HCT116 (cell line): ENCODE results near the gene MSH6. TPM values are rescaled to one million over a fixed set of nuclear protein-coding genes. Genes with fewer than 3 reads are reported as not detected.

ENCODE experiments used
- ATAC-seq: fragments of 200-7000 bp; cut with Tn5 transposase; 2 replicates; pipeline ENCODE4 v1.9.1; 2020; ENCODE audit warnings: mild to moderate bottlenecking, moderate library complexity
- BruUV-seq: library from RNA; stranded (reverse); fragments of 400-500 nt; replicated peaks from 2 replicates; lab custom pipeline; 2021; lab: Mats Ljungman, UMichigan
- CTCF ChIA-PET: fragments of 300-600 bp; sonication (Branson Sonifier 250); formaldehyde crosslinking; loops from one replicate; lab custom pipeline; 2021; ENCODE audit warnings: antibody characterized with exemption; lab: Charles Lee
- POLR2A ChIA-PET: fragments of 300-600, 350-600 bp; sonication (Branson Sonifier 250); formaldehyde crosslinking; loops from one replicate; lab custom pipeline; 2021; ENCODE audit warnings: antibody characterized with exemption; lab: Charles Lee
- RAD21 ChIA-PET, 2 experiments: fragments of 300-600 bp; sonication (Branson Sonifier 250); formaldehyde crosslinking; loops; one replicate each; lab custom pipeline; 2023; ENCODE audit warnings: low total read pairs in 2 of 2; ENCODE audit not compliant: uncharacterized antibody in 2 of 2, unreplicated experiment in 2 of 2, low non-redundant PET in 1 of 2; lab: Charles Lee
- DNase-seq: peaks from one replicate; pipeline ENCODE4 v3.0.0-alpha.2; 2010; ENCODE audit warnings: low read depth, low spot score
- H2AFZ ChIP-seq: fragments of 200-600 bp; shearing (Covaris generic), sonication (generic); 2 replicates; pipeline ENCODE4 v1.6.1; 2017; ENCODE audit warnings: low read depth, mixed run types, mixed read lengths, antibody characterized with exemption, low read length; ENCODE audit not compliant: poor library complexity, severe bottlenecking
- H3K27ac ChIP-seq: 2 replicates; pipeline ENCODE4 v1.5.1; 2012; ENCODE audit warnings: low read depth, low read length
- H3K27me3 ChIP-seq: fragments of 200-600 bp; sonication (generic); 2 replicates; pipeline ENCODE4 v1.6.1; 2016; ENCODE audit warnings: mixed run types, low read length, mixed read lengths; ENCODE audit not compliant: insufficient read depth
- H3K36me3 ChIP-seq, 2 experiments: fragments of 200-500 bp in 1 of 2; fragments of 200-600 bp in 1 of 2; sonication (Bioruptor generic) in 1 of 2; sonication (generic) in 1 of 2; 2 replicates each; pipeline versions ENCODE4 v1.5.1 to v1.6.1; 2014 to 2016; ENCODE audit warnings: low read length in 2 of 2, inconsistent platforms in 1 of 2, mixed read lengths in 1 of 2, mixed run types in 1 of 2; ENCODE audit not compliant: insufficient read depth in 2 of 2, control insufficient read depth in 1 of 2
- H3K4me1 ChIP-seq, 2 experiments: fragments of 200-600 bp in 1 of 2; sonication (generic) in 1 of 2; 2 replicates each; pipeline versions ENCODE4 v1.5.1 to v1.6.1; 2012 to 2017; ENCODE audit warnings: low read length in 2 of 2, inconsistent platforms in 1 of 2, mild to moderate bottlenecking in 1 of 2, mixed read lengths in 1 of 2, mixed run types in 1 of 2, moderate library complexity in 1 of 2; ENCODE audit not compliant: insufficient read depth in 2 of 2, control insufficient read depth in 1 of 2
- H3K4me2 ChIP-seq: fragments of 200-600 bp; sonication (generic); 2 replicates; pipeline ENCODE4 v1.6.1; 2017; ENCODE audit warnings: mixed run types, low read length, mixed read lengths
- H3K4me3 ChIP-seq, 2 experiments: fragments of 200-600 bp in 1 of 2; sonication (generic) in 1 of 2; replicated peaks in 1 of 2; 2 replicates each; pipeline ENCODE4 v1.5.1; 2011 to 2016; ENCODE audit warnings: low read length in 2 of 2, control low read depth in 1 of 2, low read depth in 1 of 2, mild to moderate bottlenecking in 1 of 2, mixed read lengths in 1 of 2, mixed run types in 1 of 2
- H3K79me2 ChIP-seq: fragments of 200-600 bp; sonication (generic); 2 replicates; pipeline ENCODE4 v1.6.1; 2017; ENCODE audit warnings: mild to moderate bottlenecking, mixed run types, low read length, moderate library complexity, mixed read lengths; ENCODE audit not compliant: insufficient read depth
- H3K9ac ChIP-seq: fragments of 200-600 bp; sonication (generic); 2 replicates; pipeline ENCODE4 v1.6.1; 2016; ENCODE audit warnings: low read length, mixed read lengths
- H3K9me2 ChIP-seq: fragments of 200-600 bp; sonication (generic), shearing (Covaris generic); 2 replicates; pipeline ENCODE4 v1.6.1; 2017; ENCODE audit warnings: mixed run types, mild to moderate bottlenecking, moderate library complexity; ENCODE audit not compliant: insufficient read depth
- H3K9me3 ChIP-seq, 2 experiments: fragments of 200-500 bp in 1 of 2; fragments of 200-600 bp in 1 of 2; sonication (Bioruptor generic) in 1 of 2; sonication (generic) in 1 of 2; 2 replicates each; pipeline ENCODE4 v1.6.1; 2014 to 2017; ENCODE audit warnings: low read length in 2 of 2, mixed read lengths in 2 of 2, inconsistent platforms in 1 of 2, low read depth in 1 of 2, mild to moderate bottlenecking in 1 of 2, mixed run types in 1 of 2, moderate library complexity in 1 of 2; ENCODE audit not compliant: control insufficient read depth in 1 of 2, insufficient read depth in 1 of 2
- H4K20me1 ChIP-seq: fragments of 200-600 bp; sonication (generic), shearing (Covaris generic); 2 replicates; pipeline ENCODE4 v1.6.1; 2017; ENCODE audit warnings: mixed run types, mild to moderate bottlenecking, moderate library complexity; ENCODE audit not compliant: insufficient read depth
- CEBPB ChIP-seq: IDR thresholded peaks from 2 replicates; pipeline ENCODE4 v1.6.1; 2012; ENCODE audit warnings: low read depth
- EGR1 ChIP-seq: IDR thresholded peaks from 2 replicates; pipeline ENCODE4 v1.6.1; 2012; ENCODE audit warnings: low read depth
- ELF1 ChIP-seq: IDR thresholded peaks from 2 replicates; pipeline ENCODE4 v1.6.1; 2012; ENCODE audit warnings: low read depth, borderline replicate concordance
- EZH2 ChIP-seq: fragments of 200-600 bp; sonication (generic); IDR thresholded peaks from 2 replicates; pipeline ENCODE4 v1.6.1; 2017; ENCODE audit warnings: antibody characterized with exemption, mixed run types
- EZH2phosphoT487 ChIP-seq: fragments of 200-600 bp; IDR thresholded peaks from 2 replicates; pipeline ENCODE4 v1.6.1; 2018; ENCODE audit warnings: antibody characterized with exemption, borderline replicate concordance
- FOSL1 ChIP-seq: IDR thresholded peaks from 2 replicates; pipeline ENCODE4 v1.6.1; 2012; ENCODE audit warnings: low read depth
- JUND ChIP-seq: IDR thresholded peaks from 2 replicates; pipeline ENCODE4 v1.6.1; 2012
- POLR2A ChIP-seq: IDR thresholded peaks from 2 replicates; pipeline ENCODE4 v1.7.0; 2011; ENCODE audit warnings: borderline replicate concordance; ENCODE audit not compliant: insufficient read depth, insufficient read length; ENCODE audit errors: extremely low read depth
- RAD21 ChIP-seq: IDR thresholded peaks from 2 replicates; pipeline ENCODE4 v1.6.1; 2012; ENCODE audit warnings: low read depth, mild to moderate bottlenecking
- SRF ChIP-seq: IDR thresholded peaks from 2 replicates; pipeline ENCODE4 v1.6.1; 2012; ENCODE audit warnings: low read depth
- TCF7L2 ChIP-seq: IDR thresholded peaks from 2 replicates; pipeline ENCODE4 v1.7.0; 2011; ENCODE audit warnings: borderline replicate concordance, inconsistent platforms; ENCODE audit not compliant: insufficient read depth, insufficient read length; ENCODE audit errors: extremely low read depth
- YY1 ChIP-seq: IDR thresholded peaks from 2 replicates; pipeline ENCODE4 v1.6.1; 2011; ENCODE audit warnings: low read length, low read depth, moderate library complexity, mild to moderate bottlenecking; ENCODE audit not compliant: insufficient replicate concordance; ENCODE audit errors: extremely low read depth
- ZFX ChIP-seq: fragments of 450-650 bp; IDR thresholded peaks from 2 replicates; pipeline ENCODE4 v1.6.1; 2017
- ZNF274 ChIP-seq: fragments of 200-500 bp; sonication (Bioruptor generic); IDR thresholded peaks from 2 replicates; pipeline ENCODE4 v1.6.1; 2014; ENCODE audit warnings: mild to moderate bottlenecking, low read depth, low read length, inconsistent platforms
- intact Hi-C: fragments of 100-400 bp; cut with micrococcal nuclease; formaldehyde crosslinking; loops from 2 replicates; pipeline ENCODE4 v1.10.0; 2022
- total RNA-seq: library from RNA; stranded (reverse); gene quantifications from one replicate; pipeline ENCODE4 v1.2.1, GENCODE V29; 2021; ENCODE audit not compliant: unreplicated experiment
- TF ChIP-seq, protein P1 (sequence below): IDR thresholded peaks from 2 replicates; pipeline ENCODE4 v1.6.1; 2012
- TF ChIP-seq, protein P2 (sequence below): IDR thresholded peaks from 2 replicates; pipeline ENCODE4 v1.6.1; 2012
- TF ChIP-seq, protein P3 (sequence below), 3 experiments: fragments of 200-600 bp in 1 of 3; sonication (generic) in 1 of 3; IDR thresholded peaks in 2 of 3; conservative IDR thresholded peaks in 1 of 3; 2 replicates each; pipeline ENCODE4 v1.5.1; 2012 to 2017; ENCODE audit warnings: low read depth in 2 of 3, low read length in 2 of 3, antibody characterized with exemption in 1 of 3, borderline replicate concordance in 1 of 3, control low read depth in 1 of 3, mild to moderate bottlenecking in 1 of 3, mixed read lengths in 1 of 3, mixed run types in 1 of 3, moderate library complexity in 1 of 3; ENCODE audit not compliant: insufficient read depth in 1 of 3
- TF ChIP-seq, protein P4 (sequence below): IDR thresholded peaks from 2 replicates; pipeline ENCODE4 v1.6.1; 2012; ENCODE audit warnings: low read depth
- TF ChIP-seq, protein P5 (sequence below): IDR thresholded peaks from 2 replicates; pipeline ENCODE4 v1.6.1; 2011; ENCODE audit warnings: mild to moderate bottlenecking, low read length, moderate library complexity; ENCODE audit not compliant: insufficient replicate concordance; ENCODE audit errors: extremely low read depth

MSH6 gene
- total RNA-seq, 1 experiment from 2014 or later: 71.2 TPM

DNA sequence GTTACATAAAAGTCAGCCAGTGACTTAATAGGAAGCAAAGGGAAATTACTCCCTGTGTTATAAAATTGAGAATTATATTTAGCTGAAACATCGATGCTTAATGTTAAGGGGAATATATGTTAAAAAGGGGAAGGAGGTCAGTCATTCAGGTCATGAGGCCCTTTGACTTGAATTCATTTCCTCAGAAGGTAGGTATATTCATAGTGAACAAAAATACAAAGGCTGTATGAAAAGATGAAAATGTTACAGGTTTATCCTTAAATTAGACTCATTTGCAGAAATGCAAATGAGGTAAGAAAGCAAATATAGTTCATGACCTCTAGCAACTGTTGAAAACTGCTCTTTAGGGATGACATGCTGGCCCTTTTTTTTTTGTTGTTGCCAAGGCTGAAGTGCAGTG lies 20.8 kb downstream of the MSH6 start:
- no peaks in the 10 kb centered on the region for H3K9me3 ChIP-seq
- no peak overlapping the region for H3K4me2 ChIP-seq
- no peaks in the 10 kb centered on the region for H3K27me3 ChIP-seq
- ChIA-PET RAD21 (no interaction called here), POLR2A (no interaction called here), CTCF (no interaction called here)
- BruUV-seq: no TSS peak
- no peak overlapping the region for H3K27ac ChIP-seq
- no peak overlapping the region for H3K9ac ChIP-seq
- intact Hi-C loops: no loop called here
- no peak overlapping the region for H2AFZ ChIP-seq
- no peaks in the 10 kb centered on the region; the same call in 1 of the 2 replicates for H4K20me1 ChIP-seq
- TF ChIP-seq TCF7L2 (no peak), SRF (no peak), EGR1 (no peak), ELF1 (no peak), EZH2 (no peak), RAD21 (no peak), JUND (no peak), FOSL1 (no peak), POLR2A (no peak), YY1 (no peak), ZNF274 (no peak), CEBPB (no peak), ZFX (no peak), EZH2phosphoT487 (no peak)
- TF ChIP-seq, protein P1, sequence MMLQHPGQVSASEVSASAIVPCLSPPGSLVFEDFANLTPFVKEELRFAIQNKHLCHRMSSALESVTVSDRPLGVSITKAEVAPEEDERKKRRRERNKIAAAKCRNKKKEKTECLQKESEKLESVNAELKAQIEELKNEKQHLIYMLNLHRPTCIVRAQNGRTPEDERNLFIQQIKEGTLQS: no peak
- TF ChIP-seq, protein P2, sequence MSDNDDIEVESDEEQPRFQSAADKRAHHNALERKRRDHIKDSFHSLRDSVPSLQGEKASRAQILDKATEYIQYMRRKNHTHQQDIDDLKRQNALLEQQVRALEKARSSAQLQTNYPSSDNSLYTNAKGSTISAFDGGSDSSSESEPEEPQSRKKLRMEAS: no peak
- TF ChIP-seq, protein P3, sequence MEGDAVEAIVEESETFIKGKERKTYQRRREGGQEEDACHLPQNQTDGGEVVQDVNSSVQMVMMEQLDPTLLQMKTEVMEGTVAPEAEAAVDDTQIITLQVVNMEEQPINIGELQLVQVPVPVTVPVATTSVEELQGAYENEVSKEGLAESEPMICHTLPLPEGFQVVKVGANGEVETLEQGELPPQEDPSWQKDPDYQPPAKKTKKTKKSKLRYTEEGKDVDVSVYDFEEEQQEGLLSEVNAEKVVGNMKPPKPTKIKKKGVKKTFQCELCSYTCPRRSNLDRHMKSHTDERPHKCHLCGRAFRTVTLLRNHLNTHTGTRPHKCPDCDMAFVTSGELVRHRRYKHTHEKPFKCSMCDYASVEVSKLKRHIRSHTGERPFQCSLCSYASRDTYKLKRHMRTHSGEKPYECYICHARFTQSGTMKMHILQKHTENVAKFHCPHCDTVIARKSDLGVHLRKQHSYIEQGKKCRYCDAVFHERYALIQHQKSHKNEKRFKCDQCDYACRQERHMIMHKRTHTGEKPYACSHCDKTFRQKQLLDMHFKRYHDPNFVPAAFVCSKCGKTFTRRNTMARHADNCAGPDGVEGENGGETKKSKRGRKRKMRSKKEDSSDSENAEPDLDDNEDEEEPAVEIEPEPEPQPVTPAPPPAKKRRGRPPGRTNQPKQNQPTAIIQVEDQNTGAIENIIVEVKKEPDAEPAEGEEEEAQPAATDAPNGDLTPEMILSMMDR (IDR thresholded peaks at IDR 0.05 in 2 of 3, conservative IDR thresholded peaks at IDR 0.05 in 1 of 3; ENCODE audit: borderline replicate concordance in 1 of 3, insufficient read depth in 1 of 3, low read depth in 2 of 3, low read length in 2 of 3): no peak
- TF ChIP-seq, protein P4, sequence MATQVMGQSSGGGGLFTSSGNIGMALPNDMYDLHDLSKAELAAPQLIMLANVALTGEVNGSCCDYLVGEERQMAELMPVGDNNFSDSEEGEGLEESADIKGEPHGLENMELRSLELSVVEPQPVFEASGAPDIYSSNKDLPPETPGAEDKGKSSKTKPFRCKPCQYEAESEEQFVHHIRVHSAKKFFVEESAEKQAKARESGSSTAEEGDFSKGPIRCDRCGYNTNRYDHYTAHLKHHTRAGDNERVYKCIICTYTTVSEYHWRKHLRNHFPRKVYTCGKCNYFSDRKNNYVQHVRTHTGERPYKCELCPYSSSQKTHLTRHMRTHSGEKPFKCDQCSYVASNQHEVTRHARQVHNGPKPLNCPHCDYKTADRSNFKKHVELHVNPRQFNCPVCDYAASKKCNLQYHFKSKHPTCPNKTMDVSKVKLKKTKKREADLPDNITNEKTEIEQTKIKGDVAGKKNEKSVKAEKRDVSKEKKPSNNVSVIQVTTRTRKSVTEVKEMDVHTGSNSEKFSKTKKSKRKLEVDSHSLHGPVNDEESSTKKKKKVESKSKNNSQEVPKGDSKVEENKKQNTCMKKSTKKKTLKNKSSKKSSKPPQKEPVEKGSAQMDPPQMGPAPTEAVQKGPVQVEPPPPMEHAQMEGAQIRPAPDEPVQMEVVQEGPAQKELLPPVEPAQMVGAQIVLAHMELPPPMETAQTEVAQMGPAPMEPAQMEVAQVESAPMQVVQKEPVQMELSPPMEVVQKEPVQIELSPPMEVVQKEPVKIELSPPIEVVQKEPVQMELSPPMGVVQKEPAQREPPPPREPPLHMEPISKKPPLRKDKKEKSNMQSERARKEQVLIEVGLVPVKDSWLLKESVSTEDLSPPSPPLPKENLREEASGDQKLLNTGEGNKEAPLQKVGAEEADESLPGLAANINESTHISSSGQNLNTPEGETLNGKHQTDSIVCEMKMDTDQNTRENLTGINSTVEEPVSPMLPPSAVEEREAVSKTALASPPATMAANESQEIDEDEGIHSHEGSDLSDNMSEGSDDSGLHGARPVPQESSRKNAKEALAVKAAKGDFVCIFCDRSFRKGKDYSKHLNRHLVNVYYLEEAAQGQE: no peak
- TF ChIP-seq, protein P5, sequence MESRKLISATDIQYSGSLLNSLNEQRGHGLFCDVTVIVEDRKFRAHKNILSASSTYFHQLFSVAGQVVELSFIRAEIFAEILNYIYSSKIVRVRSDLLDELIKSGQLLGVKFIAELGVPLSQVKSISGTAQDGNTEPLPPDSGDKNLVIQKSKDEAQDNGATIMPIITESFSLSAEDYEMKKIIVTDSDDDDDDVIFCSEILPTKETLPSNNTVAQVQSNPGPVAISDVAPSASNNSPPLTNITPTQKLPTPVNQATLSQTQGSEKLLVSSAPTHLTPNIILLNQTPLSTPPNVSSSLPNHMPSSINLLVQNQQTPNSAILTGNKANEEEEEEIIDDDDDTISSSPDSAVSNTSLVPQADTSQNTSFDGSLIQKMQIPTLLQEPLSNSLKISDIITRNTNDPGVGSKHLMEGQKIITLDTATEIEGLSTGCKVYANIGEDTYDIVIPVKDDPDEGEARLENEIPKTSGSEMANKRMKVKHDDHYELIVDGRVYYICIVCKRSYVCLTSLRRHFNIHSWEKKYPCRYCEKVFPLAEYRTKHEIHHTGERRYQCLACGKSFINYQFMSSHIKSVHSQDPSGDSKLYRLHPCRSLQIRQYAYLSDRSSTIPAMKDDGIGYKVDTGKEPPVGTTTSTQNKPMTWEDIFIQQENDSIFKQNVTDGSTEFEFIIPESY: no peak
- peaks cover 65% of the 10 kb centered on the region for H3K79me2 ChIP-seq
- no peaks in the 10 kb centered on the region for H3K4me1 ChIP-seq
- H3K4me3 ChIP-seq: no peak overlapping the region
- DNase-seq (no peak), ATAC-seq (no peak)
- no peaks in the 10 kb centered on the region for H3K9me2 ChIP-seq
- H3K36me3 ChIP-seq: peaks cover 86 to 90% of the 10 kb centered on the region in 2 experiments
